Measurements from ENCODE around the gene INPP4A.

INPP4A gene

DNA sequence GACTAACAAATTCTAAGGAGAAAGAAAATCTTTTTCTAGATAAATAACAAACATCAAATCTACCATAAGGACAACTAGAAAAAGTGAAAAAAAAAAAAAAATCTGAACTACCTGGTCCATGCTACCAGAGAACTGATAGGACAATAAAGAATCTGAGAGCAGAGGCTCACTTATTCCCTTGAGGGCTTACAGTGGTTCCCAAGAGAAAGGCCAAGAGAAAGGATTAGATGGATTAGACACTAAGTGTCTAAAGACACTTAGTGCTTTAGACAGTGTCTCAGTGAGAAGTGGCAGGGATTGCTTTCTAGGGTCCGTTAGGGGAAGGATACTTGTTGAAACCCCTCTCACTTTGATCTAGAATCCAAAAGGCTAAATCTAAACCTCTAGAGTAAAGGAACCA, 85.5 kb downstream of the INPP4A start:
- TF ChIP-seq, protein P1, sequence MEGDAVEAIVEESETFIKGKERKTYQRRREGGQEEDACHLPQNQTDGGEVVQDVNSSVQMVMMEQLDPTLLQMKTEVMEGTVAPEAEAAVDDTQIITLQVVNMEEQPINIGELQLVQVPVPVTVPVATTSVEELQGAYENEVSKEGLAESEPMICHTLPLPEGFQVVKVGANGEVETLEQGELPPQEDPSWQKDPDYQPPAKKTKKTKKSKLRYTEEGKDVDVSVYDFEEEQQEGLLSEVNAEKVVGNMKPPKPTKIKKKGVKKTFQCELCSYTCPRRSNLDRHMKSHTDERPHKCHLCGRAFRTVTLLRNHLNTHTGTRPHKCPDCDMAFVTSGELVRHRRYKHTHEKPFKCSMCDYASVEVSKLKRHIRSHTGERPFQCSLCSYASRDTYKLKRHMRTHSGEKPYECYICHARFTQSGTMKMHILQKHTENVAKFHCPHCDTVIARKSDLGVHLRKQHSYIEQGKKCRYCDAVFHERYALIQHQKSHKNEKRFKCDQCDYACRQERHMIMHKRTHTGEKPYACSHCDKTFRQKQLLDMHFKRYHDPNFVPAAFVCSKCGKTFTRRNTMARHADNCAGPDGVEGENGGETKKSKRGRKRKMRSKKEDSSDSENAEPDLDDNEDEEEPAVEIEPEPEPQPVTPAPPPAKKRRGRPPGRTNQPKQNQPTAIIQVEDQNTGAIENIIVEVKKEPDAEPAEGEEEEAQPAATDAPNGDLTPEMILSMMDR (IDR thresholded peaks at IDR 0.05), result no peak
- TF ChIP-seq ZFX (IDR thresholded peaks at IDR 0.05; ENCODE audit: borderline replicate concordance), result no peak
- no peak overlapping the region for H3K27ac ChIP-seq

DNA sequence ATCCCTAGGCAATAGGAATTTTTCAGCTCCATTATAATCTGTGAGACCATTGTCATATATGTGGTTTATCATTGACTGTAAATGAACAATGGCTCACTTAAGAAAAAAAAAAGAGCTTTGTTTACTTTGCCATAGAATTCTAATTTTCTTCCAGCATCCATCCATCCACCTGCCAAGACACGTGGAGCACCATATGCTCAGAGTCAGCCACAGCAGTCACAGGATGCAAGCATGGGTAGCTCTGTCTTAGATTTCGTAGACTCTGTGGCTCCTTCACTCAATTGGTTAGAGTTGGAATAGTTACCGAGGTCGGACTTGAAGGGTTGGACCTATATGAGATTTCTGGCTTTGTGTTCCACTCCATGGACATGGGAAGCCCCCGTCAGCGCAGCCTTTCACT, 88.1 kb downstream of the INPP4A start:
- H3K27ac ChIP-seq, result no peak overlapping the region
- TF ChIP-seq ZFX (IDR thresholded peaks at IDR 0.05; ENCODE audit: borderline replicate concordance), result no peak
- TF ChIP-seq, protein P1 (IDR thresholded peaks at IDR 0.05), result no peak

DNA sequence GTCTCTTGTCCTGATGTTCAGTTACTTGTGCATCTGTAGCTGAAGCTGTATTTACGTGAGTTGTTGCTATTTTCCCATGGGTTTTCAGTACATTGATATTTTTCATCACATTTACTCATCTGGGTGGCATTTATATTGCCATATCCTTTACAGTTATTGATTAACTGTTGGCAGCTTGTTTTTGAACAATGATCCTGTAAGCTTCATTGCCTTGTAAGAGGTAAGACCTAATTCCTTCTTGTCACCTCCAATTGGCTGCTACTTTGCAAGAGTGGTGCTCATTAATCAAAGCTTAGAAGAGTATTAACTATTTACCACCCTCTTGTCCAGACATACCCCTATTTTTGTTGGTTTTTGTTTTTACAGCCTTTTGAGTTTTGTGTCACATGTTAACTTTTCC, 88.9 kb downstream of the INPP4A start:
- TF ChIP-seq, protein P1 (IDR thresholded peaks at IDR 0.05), result no peak
- TF ChIP-seq ZFX (IDR thresholded peaks at IDR 0.05; ENCODE audit: borderline replicate concordance), result no peak
- no peak overlapping the region for H3K27ac ChIP-seq

DNA sequence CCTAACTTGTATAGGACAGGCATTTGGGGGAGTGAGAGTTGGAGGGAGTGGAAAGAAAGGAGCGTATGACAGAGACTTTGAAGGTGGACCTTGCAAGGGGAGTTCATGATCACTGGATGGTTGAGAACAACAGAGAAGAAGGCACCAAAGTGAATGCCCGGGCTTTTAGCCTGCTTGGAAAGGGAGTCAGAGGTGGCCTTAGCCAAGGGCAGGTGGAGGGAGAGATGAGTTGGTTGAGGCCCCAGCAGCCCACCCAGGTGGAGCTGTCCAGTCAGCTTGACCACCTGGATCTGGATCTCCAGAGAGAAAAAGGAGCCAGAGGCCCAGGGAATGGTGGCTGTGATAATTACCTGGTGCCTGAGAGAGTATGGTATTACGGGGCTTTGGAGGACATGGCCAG, 90.1 kb downstream of the INPP4A start:
- TF ChIP-seq, protein P1 (IDR thresholded peaks at IDR 0.05), result no peak
- no peak for TF ChIP-seq ZFX (IDR thresholded peaks at IDR 0.05; ENCODE audit: borderline replicate concordance)
- H3K27ac ChIP-seq, result no peak overlapping the region

DNA sequence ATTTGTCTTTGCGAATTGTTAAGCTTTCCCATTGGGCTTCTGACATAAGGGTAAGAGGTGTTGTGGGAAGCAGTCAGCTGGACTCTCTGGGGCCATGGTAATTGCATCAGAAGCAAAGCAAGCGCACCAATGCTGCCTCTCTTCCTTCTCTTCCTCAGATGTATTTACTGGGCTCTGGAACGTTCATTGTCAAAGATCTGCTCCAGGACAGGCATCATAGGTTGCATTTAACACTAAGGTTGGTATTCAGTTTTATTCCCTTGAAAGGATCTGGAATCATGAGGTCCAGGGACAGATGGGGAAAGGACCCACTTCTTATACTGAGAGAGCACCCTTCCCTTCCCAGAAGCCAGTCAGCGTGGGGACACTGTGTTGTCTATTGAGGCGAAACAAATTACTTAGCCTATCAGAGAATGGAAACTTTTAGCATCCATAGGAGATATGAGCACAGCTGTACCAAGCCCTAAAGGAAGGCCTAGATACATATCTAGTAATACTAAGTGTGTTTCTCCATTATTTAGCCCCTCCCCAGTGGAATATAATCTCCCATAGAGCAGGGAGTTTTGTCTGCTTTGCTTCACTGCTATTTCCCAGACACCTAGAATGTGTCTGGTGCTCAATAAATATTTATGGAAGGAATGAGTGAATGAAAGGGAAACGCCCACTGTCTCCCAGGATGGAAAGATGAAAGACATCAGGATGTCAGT, 91.5 kb downstream of the INPP4A start:
- no peak overlapping the region for H3K27ac ChIP-seq
- TF ChIP-seq, protein P1 (IDR thresholded peaks at IDR 0.05), result no peak
- no peak for TF ChIP-seq ZFX (IDR thresholded peaks at IDR 0.05; ENCODE audit: borderline replicate concordance)

DNA sequence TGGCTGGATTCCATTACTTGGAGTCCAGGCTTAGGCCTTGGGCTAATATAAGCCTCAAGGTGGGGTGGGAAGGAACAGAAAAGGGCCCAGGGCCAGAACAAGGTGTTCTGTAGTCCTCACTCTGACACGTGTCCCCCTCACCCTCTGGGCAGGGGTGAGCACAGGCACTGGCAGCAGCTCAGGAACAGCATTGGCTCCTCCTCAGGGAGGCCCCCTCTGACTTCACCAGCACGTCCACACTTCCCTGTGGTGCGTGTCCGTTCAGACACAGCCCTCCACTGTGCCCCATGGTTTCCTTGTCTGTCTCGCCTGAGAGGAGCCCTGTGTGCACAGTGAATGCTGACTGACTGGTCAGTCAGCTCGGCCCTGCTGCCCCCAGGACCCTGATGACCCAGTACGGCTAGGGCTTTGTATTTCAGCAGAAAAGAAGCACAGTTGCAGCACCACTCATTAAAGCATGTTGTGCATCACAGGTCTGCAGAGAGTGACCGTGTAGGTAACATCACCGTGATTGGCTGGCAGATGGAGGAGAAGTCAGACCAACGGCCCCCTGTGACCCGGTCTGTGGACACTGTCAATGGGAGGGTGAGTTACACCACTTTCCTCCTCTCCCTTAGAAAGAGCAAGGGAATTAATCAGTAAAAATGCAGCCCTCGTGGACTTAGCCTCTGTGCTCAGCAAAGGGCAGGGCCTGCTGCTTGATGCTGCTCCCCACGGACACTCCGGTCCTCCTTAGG, 92.9 kb downstream of the INPP4A start:
- no peak for TF ChIP-seq ZFX (IDR thresholded peaks at IDR 0.05; ENCODE audit: borderline replicate concordance)
- TF ChIP-seq, protein P1 (IDR thresholded peaks at IDR 0.05), result no peak
- H3K27ac ChIP-seq, result no peak overlapping the region

Measured in 22Rv1 (cell line).